ENCODE measurements around the gene PPFIA1. TPM values are rescaled to one million over a fixed set of nuclear protein-coding genes. Genes with fewer than 3 reads are reported as not detected.
"Not testable (repeated sequence)": the region's sequence is repeated elsewhere in the genome, so short reads cannot be mapped to it uniquely, and the experiment has no call there.

Gene PPFIA1
- total RNA-seq, 1 experiment from 2014 or later, result 26.9 TPM

DNA sequence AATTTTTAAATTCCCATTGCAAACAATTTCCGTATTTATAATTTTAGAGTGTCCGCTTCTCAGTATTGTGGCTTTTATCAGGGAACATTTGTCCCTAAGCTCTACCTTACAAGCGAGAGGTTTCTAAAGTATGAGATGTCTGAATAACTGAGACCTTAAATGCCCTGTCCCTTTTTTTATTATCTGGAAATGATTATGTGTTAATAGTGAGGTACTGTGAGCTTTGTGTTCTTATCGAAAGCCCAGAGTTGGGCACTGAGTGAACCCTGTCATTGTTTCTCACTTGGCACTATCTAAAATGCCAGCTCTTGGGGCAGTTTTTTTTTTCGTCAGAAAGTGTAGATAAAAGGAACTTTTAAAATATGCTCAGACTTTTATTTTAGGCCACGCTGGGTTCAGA, 137.3 kb downstream of the PPFIA1 start:
- no peak for DNase-seq (ENCODE audit: extremely low read depth, low read depth)

DNA sequence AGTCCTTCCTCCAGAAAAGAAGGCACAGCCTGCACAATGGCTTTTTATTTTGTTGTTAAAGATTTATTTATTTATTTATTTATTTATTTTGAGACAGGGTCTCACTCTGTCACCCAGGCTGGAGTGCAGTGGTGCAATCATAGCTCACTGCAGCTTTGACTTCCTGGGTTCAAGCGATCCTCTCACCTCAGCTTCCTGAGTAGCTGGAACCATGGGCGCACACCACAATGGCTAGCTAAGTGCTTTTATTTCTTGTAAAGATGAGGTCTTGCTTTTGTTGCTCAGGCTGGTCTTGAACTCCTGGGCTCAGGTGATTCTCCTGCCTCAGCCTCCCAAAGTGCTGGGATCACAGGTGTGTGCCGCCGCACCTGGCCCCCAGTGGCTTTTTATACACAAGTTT, 137.8 kb downstream of the PPFIA1 start:
- DNase-seq (ENCODE audit: extremely low read depth, low read depth), result not testable (repeated sequence)

GRCh38 chr11:70409437-70409836, 138.9 kb downstream of the PPFIA1 start:
- no peak for DNase-seq (ENCODE audit: extremely low read depth, low read depth)

DNA sequence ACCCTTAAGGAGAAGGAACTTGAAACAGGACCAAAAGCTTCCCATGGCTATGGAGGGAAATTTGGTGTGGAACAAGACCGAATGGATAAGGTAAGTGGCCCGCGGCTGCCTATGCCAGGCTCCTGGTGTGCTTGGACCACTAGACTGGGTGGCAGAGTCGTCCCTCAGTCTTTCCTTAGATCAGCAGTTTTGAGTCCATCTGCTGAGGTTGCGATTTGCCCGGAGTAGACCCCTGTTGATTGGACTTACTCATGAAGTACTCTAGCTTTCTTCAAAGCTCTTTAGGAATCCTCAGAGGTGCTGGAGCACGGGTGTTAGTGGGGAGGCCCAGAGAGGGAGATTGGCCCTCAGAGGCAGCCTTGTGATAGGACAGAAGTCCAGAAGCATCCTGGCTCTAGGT, 139.4 kb downstream of the PPFIA1 start:
- no peak for DNase-seq (ENCODE audit: extremely low read depth, low read depth)

DNA sequence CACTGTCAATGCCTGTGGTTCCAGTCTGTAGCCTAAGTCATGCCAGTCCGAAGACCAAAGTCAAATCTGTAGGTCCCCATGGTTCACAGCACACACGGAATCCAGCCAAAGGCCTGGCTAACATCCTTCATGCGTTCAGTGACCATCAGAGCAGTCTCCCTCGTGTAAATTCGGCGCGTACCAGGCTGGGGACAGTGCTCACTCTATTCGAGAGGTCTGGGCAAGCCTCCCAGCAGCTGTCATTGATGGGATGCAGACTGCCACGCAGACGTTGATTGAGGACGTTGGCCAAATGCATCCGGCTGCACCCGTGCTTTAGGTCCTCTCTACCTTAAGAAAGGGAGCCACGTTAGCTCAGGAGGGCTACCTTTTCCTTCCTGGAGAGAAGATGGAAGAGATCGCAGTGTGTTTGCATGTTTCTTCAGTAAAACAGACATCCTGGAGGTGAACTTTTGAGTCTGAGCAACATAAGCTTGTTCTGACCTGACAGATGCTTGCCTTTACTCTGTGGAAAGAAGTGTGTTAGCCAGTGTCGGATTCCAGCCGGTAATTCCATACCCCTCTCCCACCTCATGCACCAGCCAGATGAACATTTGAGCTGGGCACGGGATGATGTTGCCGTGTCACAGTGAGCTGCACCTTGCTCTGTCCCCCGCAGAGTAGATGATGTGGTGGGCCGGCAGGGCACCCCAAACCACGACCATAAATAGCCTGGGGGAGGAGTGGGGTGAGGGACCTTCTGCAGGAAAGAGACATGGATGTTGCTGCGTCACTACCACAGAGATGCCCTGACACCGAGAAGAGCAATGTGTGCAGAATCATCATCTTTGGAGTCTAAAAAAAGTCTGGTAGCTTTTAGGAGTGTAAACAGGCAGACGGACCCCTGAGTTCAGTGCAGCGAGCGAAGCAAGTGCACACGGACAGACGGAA, 140.1 kb downstream of the PPFIA1 start:
- DNase-seq (ENCODE audit: extremely low read depth, low read depth), result no peak

- no peak for DNase-seq (ENCODE audit: extremely low read depth, low read depth)
Measured at GRCh38 chr11:70411713-70412452, 141.4 kb downstream of the PPFIA1 start.

DNA sequence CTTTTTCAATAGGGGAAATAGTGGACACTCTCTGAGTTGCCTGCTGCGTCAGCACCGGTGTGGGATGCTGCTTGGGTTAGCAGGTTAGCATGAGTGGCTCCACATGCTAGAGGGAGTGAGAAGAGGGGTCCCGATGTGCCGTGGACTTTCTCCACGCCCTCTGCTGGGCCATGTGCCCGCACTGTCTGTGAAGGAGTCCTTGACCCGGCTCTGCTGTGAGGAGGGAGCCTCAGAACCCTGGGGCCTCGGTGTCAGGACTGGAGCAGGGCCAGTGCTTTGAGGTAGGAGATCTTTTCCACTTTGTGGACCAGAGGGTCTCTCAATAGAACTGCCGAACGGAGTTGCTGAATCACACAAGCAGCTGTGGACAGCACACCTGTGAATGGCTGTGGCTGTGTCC, 142.7 kb downstream of the PPFIA1 start:
- DNase-seq (ENCODE audit: extremely low read depth, low read depth), result no peak

DNA sequence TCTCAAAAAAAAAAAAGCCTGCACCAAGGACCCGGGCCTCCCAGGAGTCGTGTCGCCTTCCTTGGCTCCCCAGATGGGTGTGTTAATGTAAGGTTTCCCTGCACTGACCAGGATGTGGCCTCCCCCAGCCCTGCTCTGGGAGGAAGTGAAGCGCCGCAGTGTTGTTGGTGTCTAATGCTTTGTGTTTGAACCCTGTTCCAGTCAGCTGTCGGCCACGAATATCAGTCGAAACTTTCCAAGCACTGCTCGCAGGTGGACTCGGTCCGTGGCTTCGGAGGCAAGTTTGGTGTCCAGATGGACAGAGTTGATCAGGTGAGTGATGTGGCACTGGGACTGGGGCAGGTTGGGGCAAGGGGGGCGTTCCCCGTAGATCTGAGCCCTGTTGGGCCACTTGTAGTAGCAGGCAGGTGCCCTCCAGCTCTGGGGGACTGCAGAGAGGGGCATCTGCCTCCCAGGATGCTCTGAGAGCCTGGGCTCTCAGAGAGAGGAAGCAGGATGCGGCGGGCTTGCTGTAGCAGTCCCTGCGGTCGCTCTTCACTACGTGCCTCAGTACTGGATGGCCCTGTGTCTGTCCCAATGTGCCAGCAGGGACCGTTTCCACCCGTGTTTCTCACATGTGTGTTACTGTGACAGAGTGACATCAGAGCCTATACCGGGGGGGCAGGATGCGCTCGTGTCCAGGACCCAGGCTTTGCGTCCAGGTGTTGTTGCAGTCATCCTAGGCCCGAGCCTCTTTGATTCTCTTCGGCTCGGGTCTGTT, 144.0 kb downstream of the PPFIA1 start:
- DNase-seq (ENCODE audit: extremely low read depth, low read depth), result no peak

- DNase-seq (ENCODE audit: extremely low read depth, low read depth), result no peak
Measured at GRCh38 chr11:70415191-70415590, 144.7 kb downstream of the PPFIA1 start.

DNA sequence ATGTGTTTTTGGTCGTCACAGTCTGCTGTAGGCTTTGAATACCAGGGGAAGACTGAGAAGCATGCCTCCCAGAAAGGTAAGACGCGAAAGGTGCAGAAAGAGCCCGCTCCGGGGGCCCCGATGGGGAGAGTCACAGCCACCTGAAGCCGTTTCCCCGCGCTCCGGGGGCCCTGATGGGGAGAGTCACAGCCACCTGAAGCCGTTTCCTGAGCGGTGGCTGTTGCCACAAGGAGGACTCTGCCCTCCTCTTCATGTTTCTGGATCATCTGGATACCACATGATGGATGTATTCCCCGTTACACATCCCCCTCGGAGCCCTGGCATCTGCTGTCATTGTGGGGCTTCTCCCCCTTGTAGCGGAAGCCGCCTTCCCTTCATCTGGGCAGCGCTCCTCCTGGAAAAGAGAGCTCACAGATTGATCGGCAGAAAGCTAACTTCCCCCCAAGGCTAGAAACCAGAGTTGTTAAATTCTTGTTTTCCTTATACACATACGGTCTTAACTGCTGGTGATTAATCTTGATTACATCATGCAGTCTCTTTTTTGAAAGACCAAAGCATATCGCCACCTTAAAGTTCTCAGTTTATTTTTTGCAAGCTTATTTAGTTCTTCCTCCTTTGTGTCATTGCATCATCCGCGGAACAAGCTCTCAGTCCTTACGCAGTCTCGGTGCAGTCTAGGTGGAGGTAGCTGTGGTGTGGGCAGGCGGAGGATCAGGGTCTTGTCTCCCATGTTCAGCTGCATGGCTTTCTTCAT, 145.3 kb downstream of the PPFIA1 start:
- no peak for DNase-seq (ENCODE audit: extremely low read depth, low read depth)

DNA sequence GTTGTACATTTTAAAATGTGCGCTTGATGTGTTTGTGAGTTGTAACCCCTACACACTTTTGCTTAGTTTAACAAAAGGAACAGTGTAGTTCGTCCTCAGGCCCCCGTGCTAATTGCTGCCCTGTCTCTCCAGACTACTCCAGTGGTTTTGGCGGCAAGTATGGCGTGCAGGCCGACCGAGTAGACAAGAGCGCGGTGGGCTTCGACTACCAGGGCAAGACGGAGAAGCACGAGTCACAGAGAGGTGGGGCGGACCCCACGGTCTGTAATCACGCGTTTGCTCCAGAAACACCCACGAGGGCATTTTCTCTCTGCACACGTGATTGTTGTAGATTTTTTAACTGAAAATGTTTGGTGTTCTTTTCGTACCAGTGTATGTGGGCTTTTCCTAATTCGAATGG, 146.4 kb downstream of the PPFIA1 start:
- DNase-seq (ENCODE audit: extremely low read depth, low read depth), result no peak

- no peak for DNase-seq (ENCODE audit: extremely low read depth, low read depth)
Measured at GRCh38 chr11:70418130-70418529, 147.6 kb downstream of the PPFIA1 start.

GRCh38 chr11:70419307-70420007, 149.0 kb downstream of the PPFIA1 start:
- no peak for DNase-seq (ENCODE audit: extremely low read depth, low read depth)

- no peak for DNase-seq (ENCODE audit: extremely low read depth, low read depth)
Measured at GRCh38 chr11:70420008-70420464, 149.5 kb downstream of the PPFIA1 start.

DNA sequence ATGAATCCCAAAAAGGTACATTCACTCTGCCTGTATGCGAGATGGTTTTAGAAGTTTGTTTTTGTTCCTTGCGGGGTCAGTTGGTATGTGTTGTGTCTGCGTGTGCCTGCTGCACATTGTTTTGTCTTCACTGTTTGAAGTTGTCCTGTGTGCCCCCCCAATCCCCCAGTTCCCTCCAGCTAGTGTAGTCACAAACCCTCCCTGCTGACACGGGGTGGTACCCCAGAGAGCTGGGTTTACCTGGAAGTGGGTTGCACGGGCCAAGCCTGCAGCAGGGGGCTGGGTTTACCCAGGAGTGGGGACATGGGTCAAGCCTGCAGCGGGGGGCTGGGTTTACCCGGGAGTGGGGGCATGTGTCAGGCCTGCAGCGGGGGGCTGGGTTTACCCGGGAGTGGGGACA, 150.0 kb downstream of the PPFIA1 start:
- DNase-seq (ENCODE audit: extremely low read depth, low read depth), result no peak

- no peak for DNase-seq (ENCODE audit: extremely low read depth, low read depth)
Measured at GRCh38 chr11:70421123-70421522, 150.6 kb downstream of the PPFIA1 start.

DNA sequence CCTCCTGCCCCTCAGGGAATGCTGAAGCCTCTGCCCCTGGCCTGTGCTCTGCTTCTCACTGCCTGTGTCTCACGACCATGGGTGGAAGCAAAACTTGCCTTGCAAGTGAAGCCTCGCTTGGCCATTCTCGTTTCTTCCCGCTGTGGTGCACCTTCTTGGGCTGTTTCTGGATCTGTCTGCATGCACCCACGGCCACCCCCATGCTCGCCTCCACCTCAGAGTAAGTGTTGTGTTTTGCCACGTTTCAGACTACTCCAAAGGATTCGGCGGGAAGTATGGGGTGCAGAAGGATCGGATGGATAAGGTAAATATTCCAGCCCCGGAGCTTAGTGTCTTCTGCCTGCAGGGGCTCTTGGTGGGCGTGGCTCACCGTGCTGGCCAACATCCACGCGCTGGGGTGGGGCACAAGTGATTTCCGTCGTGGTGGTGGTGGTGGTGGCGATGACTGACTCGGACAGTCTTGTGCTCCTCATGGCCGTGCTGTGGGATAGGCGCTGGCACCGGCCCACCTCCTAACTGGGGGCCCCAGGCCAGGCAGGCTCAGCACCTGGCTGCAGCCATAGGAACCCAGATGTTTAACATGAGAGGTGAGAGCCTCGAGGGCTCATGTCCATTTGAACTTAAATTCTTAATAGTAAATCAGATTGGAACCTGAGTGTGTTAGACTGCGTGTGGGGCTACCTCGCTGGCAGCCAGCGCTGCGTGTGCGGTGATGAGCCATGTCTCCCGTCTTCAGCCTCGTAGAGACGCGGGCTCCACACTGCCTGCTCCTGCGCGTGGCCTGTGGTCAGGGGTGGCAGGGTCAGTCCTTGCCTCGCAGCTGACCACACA, 152.4 kb downstream of the PPFIA1 start:
- DNase-seq (ENCODE audit: extremely low read depth, low read depth), result no peak

DNA sequence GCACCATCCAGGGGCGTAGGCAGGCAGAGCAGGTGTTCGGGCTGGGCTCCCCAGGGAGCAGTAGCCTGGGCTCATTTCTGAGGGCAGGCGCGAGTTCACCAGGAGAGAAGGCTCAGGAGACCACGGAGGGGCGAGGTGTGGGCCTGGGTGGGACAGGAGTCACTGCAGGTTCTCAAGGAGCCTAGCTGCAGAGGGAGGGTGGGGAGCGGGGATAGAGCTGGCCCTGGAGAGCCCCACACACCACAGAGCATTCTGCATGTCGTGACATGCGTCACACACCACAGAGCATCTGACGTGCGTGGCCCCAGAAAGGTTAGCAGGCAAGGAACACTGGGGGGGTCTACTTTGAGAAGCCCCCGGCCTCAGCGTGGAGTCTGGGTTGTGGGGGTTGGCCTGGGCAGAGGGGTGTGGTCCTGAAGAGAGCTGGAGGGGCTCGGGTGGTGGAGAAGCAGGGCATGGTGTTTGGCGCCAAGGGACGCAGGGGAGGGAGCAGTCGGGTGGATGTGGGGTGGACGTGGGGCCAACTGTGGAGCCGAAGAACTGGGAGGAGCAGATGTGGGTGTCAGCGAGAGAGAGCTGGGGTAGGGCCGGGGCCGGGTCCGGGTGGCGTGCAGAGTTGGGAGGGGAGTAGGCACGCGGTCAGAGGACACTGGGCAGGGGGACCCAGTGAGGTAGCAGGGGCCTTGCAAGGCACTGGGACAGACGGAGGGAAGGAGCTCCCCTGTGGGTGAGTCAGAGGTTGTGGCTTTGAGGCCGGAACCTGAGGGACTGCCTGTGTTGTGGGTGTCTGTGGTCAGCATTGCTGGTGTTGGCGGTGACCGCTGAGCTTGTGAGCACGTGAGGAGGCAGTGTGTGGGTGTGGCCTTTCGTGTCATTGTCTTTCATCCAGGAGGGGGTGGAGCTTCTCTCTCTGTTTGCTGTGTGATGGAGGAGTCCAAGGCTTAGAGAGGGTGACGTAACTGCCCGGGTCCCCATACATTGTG, 153.3 kb downstream of the PPFIA1 start:
- no peak for DNase-seq (ENCODE audit: extremely low read depth, low read depth)

Measured in NCI-H460 (cell line).